ENCODE results near the gene ZNF263. TPM values are rescaled to one million over a fixed set of nuclear protein-coding genes. Genes with fewer than 3 reads are reported as not detected.
"Not testable (repeated sequence)": the region's sequence is repeated elsewhere in the genome, so short reads cannot be mapped to it uniquely, and the experiment has no call there.

The ZNF263 gene
- total and polyA plus RNA-seq, 7 donors = 9.7 to 51.3 (median 27.5) TPM

- intact Hi-C loops (cut with DNase I) = loop anchor here (1.0 to 10.0 kb wide), 4 partner anchors 18 to 236 kb away; partner anchors contain the start of genes CLUAP1, ZNF174 and ZSCAN32
- Histone ChIP-seq H3K4me1 (peaks cover 0 to 21% (median 20%) of the 10 kb centered on the region in 4 donors), H3K27ac (peak overlapping the region; percentile 90 to 100 (median 97)), H3K36me3 (peaks cover 0 to 22% (median 0%) of the 10 kb centered on the region in 4 donors), H3K4me3 (peak overlapping the region; percentile 60 to 98 (median 86)), H3K9me3 (no peaks in the 10 kb centered on the region), H3K27me3 (no peaks in the 10 kb centered on the region)
- peak; percentile 87 to 91 for TF ChIP-seq POLR2A (IDR thresholded peaks at IDR 0.05)
- no peak for TF ChIP-seq EP300 (IDR thresholded peaks at IDR 0.05)
- peak in 2 of 4 experiments; percentile 13 to 18 for TF ChIP-seq CTCF (IDR thresholded peaks at IDR 0.05)
- peak; percentile 93 to 98 (median 96) for TF ChIP-seq POLR2AphosphoS5 (IDR thresholded peaks at IDR 0.05)
- DNase-seq = peak; percentile 99
- WGBS, 2 donors = 1 to 2% methylated on average over 77 of the region's 77 CpGs
Measured at GRCh38 chr16:3264137-3265036, 18.9 kb upstream of the ZNF263 start.

GRCh38 chr16:3266873-3267537 lies 16.3 kb upstream of the ZNF263 start:
- TF ChIP-seq CTCF (IDR thresholded peaks at IDR 0.05) (peak in 2 of 4 experiments; percentile 28 to 41), POLR2AphosphoS5 (IDR thresholded peaks at IDR 0.05) (no peak), POLR2A (IDR thresholded peaks at IDR 0.05) (no peak), EP300 (IDR thresholded peaks at IDR 0.05) (no peak)

GRCh38 chr16:3268294-3268693 lies 15.0 kb upstream of the ZNF263 start:
- Histone ChIP-seq H3K27ac (no peak overlapping the region), H3K4me3 (no peak overlapping the region), H3K27me3 (no peaks in the 10 kb centered on the region), H3K36me3 (peaks cover 0 to 22% (median 0%) of the 10 kb centered on the region in 4 donors), H3K4me1 (peaks cover 0 to 16% (median 14%) of the 10 kb centered on the region in 4 donors), H3K9me3 (no peaks in the 10 kb centered on the region)
- intact Hi-C loops (cut with DNase I) = loop anchor here (10.0 kb wide), 1 partner anchor 187 kb away; no protein-coding TSS in a partner anchor
- WGBS, 2 donors = 87 to 97% methylated on average over 1 of the region's 1 CpG
- TF ChIP-seq POLR2A (IDR thresholded peaks at IDR 0.05) (no peak), EP300 (IDR thresholded peaks at IDR 0.05) (no peak)
- DNase-seq = no peak

More at GRCh38 chr16:3266873-3267537, 16.3 kb upstream of the ZNF263 start:
- Histone ChIP-seq H3K4me3 (no peak overlapping the region), H3K27me3 (no peaks in the 10 kb centered on the region), H3K4me1 (peaks cover 0 to 21% (median 20%) of the 10 kb centered on the region in 4 donors), H3K36me3 (peaks cover 0 to 22% (median 0%) of the 10 kb centered on the region in 4 donors), H3K27ac (no peak overlapping the region), H3K9me3 (no peaks in the 10 kb centered on the region)
- DNase-seq = no peak
- intact Hi-C loops (cut with DNase I) = loop anchor here (10.0 kb wide), 1 partner anchor 188 kb away; no protein-coding TSS in a partner anchor
- WGBS, 2 donors = 77 to 79% methylated on average over 5 of the region's 5 CpGs

- H3K36me3 ChIP-seq = peaks cover 0 to 19% (median 0%) of the 10 kb centered on the region in 4 donors
- H3K9me3 ChIP-seq; H3K27ac ChIP-seq; H3K4me3 ChIP-seq; H3K4me1 ChIP-seq; intact Hi-C loops (cut with DNase I); H3K27me3 ChIP-seq; DNase-seq: not testable (repeated sequence)
- WGBS, 2 donors = 82 to 86% methylated on average over 5 of the region's 5 CpGs
Measured at GRCh38 chr16:3270718-3271117, 12.6 kb upstream of the ZNF263 start.

GRCh38 chr16:3271281-3271680 lies 12.0 kb upstream of the ZNF263 start:
- intact Hi-C loops (cut with DNase I); H3K9me3 ChIP-seq; H3K27me3 ChIP-seq; H3K4me1 ChIP-seq; H3K27ac ChIP-seq; DNase-seq; H3K4me3 ChIP-seq: not testable (repeated sequence)
- 95 to 96% methylated on average over 22 of the region's 22 CpGs for WGBS, 2 donors
- H3K36me3 ChIP-seq = peaks cover 0 to 17% (median 0%) of the 10 kb centered on the region in 4 donors

DNA sequence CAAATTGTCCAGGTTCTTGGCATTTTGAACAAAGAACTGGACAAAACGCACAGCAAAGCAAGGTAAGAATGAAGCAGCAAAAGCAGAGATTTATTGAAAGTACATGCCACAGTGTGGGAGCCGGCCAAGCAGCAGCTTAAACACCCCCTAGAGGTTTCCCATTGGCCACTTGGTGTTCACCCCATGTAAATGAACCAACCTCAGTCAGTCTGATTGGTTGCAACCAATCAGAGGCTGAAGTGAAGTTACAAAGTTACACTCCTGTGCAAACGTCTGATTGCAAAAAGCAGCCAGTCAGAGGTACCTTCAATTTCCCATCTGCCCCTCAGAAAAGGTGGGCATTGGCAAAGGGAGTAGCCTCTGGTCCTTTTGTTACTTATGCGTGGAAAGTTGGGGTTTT lies 8.8 kb upstream of the ZNF263 start:
- Histone ChIP-seq H3K36me3 (no peaks in the 10 kb centered on the region), H3K9me3 (no peaks in the 10 kb centered on the region), H3K27ac (no peak overlapping the region), H3K4me1 (no peaks in the 10 kb centered on the region), H3K27me3 (no peaks in the 10 kb centered on the region), H3K4me3 (no peak overlapping the region)
- TF ChIP-seq POLR2A (IDR thresholded peaks at IDR 0.05) (no peak), CTCF (IDR thresholded peaks at IDR 0.05) (no peak), POLR2AphosphoS5 (IDR thresholded peaks at IDR 0.05) (no peak), EP300 (IDR thresholded peaks at IDR 0.05) (no peak)
- intact Hi-C loops (cut with DNase I) = no loop called here
- 56 to 64% methylated on average over 4 of the region's 4 CpGs for WGBS, 2 donors
- DNase-seq = no peak
